DND-41 (cell line): ENCODE measurements around the gene MORN4.

Experiments
- CTCF ChIP-seq: IDR thresholded peaks from 2 replicates; pipeline ENCODE4 v1.5.1; 2012; ENCODE audit warnings: borderline replicate concordance, low read length, moderate library complexity, mild to moderate bottlenecking; ENCODE audit not compliant: poor library complexity, severe bottlenecking; ENCODE audit errors: extremely low read depth
- EZH2 ChIP-seq: IDR thresholded peaks from 3 replicates; pipeline ENCODE4 v1.6.1; 2012; ENCODE audit warnings: borderline replicate concordance, low read depth, mild to moderate bottlenecking, moderate library complexity, low read length, inconsistent platforms; ENCODE audit not compliant: severe bottlenecking

GRCh38 chr10:97675222-97675621 is 41.9 kb upstream of the MORN4 start:
- TF ChIP-seq CTCF (no peak), EZH2 (no peak)
